ENCODE results near the gene MRM3.
"Not testable (repeated sequence)": the region's sequence is repeated elsewhere in the genome, so short reads cannot be mapped to it uniquely, and the experiment has no call there.

The MRM3 gene

GRCh38 chr17:830381-830780, 48.2 kb downstream of the MRM3 start:
- H3K27me3 ChIP-seq (ENCODE audit: insufficient read depth, low read length, poor library complexity): no peaks in the 10 kb centered on the region
- no peak overlapping the region for H2BK120ac ChIP-seq (ENCODE audit: low read depth, low read length)
- no peak overlapping the region for H3K4me3 ChIP-seq (ENCODE audit: low read length)
- H3K79me1 ChIP-seq (ENCODE audit: low read length): peaks cover 23% of the 10 kb centered on the region
- peaks cover 28% of the 10 kb centered on the region for H3K79me2 ChIP-seq (ENCODE audit: control insufficient read depth, insufficient read depth, low read length)
- no peak overlapping the region for H3K4ac ChIP-seq (ENCODE audit: low read depth, low read length)
- H2BK15ac ChIP-seq (replicated peaks; ENCODE audit: low read depth): no peak overlapping the region
- H3K56ac ChIP-seq (ENCODE audit: low read length): no peak overlapping the region
- no peaks in the 10 kb centered on the region for H3K4me1 ChIP-seq (ENCODE audit: control insufficient read depth, low read depth, low read length)
- no peak overlapping the region for H4K8ac ChIP-seq (ENCODE audit: low read depth, low read length)
- H3K27ac ChIP-seq (ENCODE audit: low read depth, low read length): no peak overlapping the region
- no peak overlapping the region for H4K5ac ChIP-seq (ENCODE audit: low read length)
- H3K18ac ChIP-seq (ENCODE audit: low read length): no peak overlapping the region
- no peak for DNase-seq
- no peak overlapping the region for H2AK5ac ChIP-seq (ENCODE audit: low read length)
- WGBS (ENCODE audit: extremely low coverage, insufficient coverage, low lambda C conversion rate): no CpG with 5 or more reads among the region's 19 CpGs
- H3K23ac ChIP-seq (ENCODE audit: low read length): no peak overlapping the region
- H3K4me2 ChIP-seq (ENCODE audit: low read length): no peak overlapping the region
- no peak overlapping the region for H2BK5ac ChIP-seq (ENCODE audit: low read length)
- H3K9ac ChIP-seq (ENCODE audit: low read length): no peak overlapping the region
- peaks cover 6% of the 10 kb centered on the region for H3K36me3 ChIP-seq (ENCODE audit: control insufficient read depth, insufficient read depth, low read length)

DNA sequence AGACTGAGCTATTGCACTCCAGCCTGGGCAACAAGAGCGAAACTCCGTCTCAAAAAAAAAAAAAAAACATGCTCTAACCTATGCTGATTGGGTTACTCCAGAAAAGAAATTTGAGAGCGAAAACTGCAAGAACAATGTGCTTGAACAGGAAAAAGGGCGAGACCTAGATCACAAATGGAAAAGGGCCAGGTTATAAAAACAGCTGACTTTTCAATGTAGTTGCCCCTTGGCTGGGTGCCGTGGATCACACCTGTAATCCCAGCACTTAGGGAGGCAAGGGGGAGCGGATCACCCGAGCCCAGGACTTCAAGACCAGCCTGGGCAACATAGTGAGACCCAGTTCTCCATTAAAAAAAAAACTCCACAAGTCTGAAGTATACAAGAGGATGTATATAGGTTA, 48.8 kb downstream of the MRM3 start:
- Histone ChIP-seq H3K4me2 (ENCODE audit: low read length) (no peak overlapping the region), H3K79me1 (ENCODE audit: low read length) (peaks cover 21% of the 10 kb centered on the region), H2BK120ac (ENCODE audit: low read depth, low read length) (no peak overlapping the region), H3K27ac (ENCODE audit: low read depth, low read length) (no peak overlapping the region), H3K4ac (ENCODE audit: low read depth, low read length) (no peak overlapping the region), H2AK5ac (ENCODE audit: low read length) (no peak overlapping the region), H3K56ac (ENCODE audit: low read length) (no peak overlapping the region), H3K4me3 (ENCODE audit: low read length) (no peak overlapping the region), H3K18ac (ENCODE audit: low read length) (no peak overlapping the region), H4K5ac (ENCODE audit: low read length) (no peak overlapping the region), H3K79me2 (ENCODE audit: control insufficient read depth, insufficient read depth, low read length) (peaks cover 29% of the 10 kb centered on the region), H3K23ac (ENCODE audit: low read length) (no peak overlapping the region), H4K8ac (ENCODE audit: low read depth, low read length) (no peak overlapping the region), H3K4me1 (ENCODE audit: control insufficient read depth, low read depth, low read length) (no peaks in the 10 kb centered on the region), H3K9ac (ENCODE audit: low read length) (no peak overlapping the region), H2BK5ac (ENCODE audit: low read length) (no peak overlapping the region), H3K27me3 (ENCODE audit: insufficient read depth, low read length, poor library complexity) (no peaks in the 10 kb centered on the region), H3K36me3 (ENCODE audit: control insufficient read depth, insufficient read depth, low read length) (peaks cover 3% of the 10 kb centered on the region), H2BK15ac (replicated peaks; ENCODE audit: low read depth) (no peak overlapping the region)
- WGBS (ENCODE audit: extremely low coverage, insufficient coverage, low lambda C conversion rate): no CpG with 5 or more reads among the region's 7 CpGs
- no peak for DNase-seq

DNA sequence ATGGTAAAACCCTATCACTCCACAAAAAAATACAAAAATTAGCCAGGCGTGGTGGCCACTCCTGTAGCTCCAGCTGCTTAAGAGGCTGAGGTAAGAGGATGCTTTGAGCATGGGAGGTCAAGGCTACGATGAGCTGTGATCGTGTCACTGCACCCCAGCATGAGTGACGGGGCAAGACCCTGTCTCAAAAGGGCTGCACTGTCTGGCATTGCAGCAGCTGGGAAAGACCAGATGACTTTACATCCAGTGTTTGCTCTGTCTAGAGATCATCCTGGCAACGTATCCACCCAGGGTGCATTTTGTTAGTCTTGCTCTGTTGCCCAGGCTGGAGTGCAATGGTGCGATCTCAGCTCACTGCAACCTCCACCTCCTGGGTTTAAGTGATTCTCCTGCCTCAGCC, 52.0 kb downstream of the MRM3 start:
- no CpG with 5 or more reads among the region's 6 CpGs for WGBS (ENCODE audit: extremely low coverage, insufficient coverage, low lambda C conversion rate)
- no peak overlapping the region for H3K4me2 ChIP-seq (ENCODE audit: low read length)
- H3K79me2 ChIP-seq (ENCODE audit: control insufficient read depth, insufficient read depth, low read length): peaks cover 47% of the 10 kb centered on the region
- H2AK5ac ChIP-seq (ENCODE audit: low read length): no peak overlapping the region
- H3K36me3 ChIP-seq (ENCODE audit: control insufficient read depth, insufficient read depth, low read length): peaks cover 1% of the 10 kb centered on the region
- no peak overlapping the region for H2BK120ac ChIP-seq (ENCODE audit: low read depth, low read length)
- H2BK5ac ChIP-seq (ENCODE audit: low read length): no peak overlapping the region
- H3K18ac ChIP-seq (ENCODE audit: low read length): no peak overlapping the region
- H3K4me1 ChIP-seq (ENCODE audit: control insufficient read depth, low read depth, low read length): no peaks in the 10 kb centered on the region
- H3K79me1 ChIP-seq (ENCODE audit: low read length): peaks cover 29% of the 10 kb centered on the region
- no peak overlapping the region for H3K56ac ChIP-seq (ENCODE audit: low read length)
- H4K5ac ChIP-seq (ENCODE audit: low read length): no peak overlapping the region
- H4K8ac ChIP-seq (ENCODE audit: low read depth, low read length): no peak overlapping the region
- H3K27me3 ChIP-seq (ENCODE audit: insufficient read depth, low read length, poor library complexity): no peaks in the 10 kb centered on the region
- H2BK15ac ChIP-seq (replicated peaks; ENCODE audit: low read depth): no peak overlapping the region
- H3K23ac ChIP-seq (ENCODE audit: low read length): peak overlapping the region; percentile 76
- H3K9ac ChIP-seq (ENCODE audit: low read length): no peak overlapping the region
- no peak overlapping the region for H3K4ac ChIP-seq (ENCODE audit: low read depth, low read length)
- no peak overlapping the region for H3K27ac ChIP-seq (ENCODE audit: low read depth, low read length)
- no peak overlapping the region for H3K4me3 ChIP-seq (ENCODE audit: low read length)
- no peak for DNase-seq

DNA sequence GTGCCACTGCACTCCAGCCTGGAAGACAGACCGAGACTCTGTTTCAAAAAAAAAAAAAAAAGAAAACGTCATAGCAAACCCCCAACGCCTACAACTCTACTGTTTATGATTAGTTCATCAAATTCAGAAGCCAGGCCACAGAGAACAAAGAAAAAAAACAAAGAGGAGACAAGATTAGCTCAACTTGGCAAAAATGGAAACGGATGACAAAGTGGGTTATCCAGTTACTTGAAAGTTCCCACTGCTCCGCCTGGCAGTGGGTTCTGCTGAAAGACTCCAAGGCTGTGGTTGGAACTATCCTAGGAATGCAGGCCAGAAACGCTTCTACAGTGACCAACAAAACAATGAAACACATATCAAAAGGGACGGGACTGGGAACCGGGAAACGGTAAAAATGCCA, 53.1 kb downstream of the MRM3 start:
- DNase-seq: peak; percentile 90
- Histone ChIP-seq H3K23ac (ENCODE audit: low read length) (no peak overlapping the region), H2AK5ac (ENCODE audit: low read length) (no peak overlapping the region), H3K79me1 (ENCODE audit: low read length) (peaks cover 27% of the 10 kb centered on the region), H3K36me3 (ENCODE audit: control insufficient read depth, insufficient read depth, low read length) (no peaks in the 10 kb centered on the region), H3K9ac (ENCODE audit: low read length) (no peak overlapping the region), H3K27ac (ENCODE audit: low read depth, low read length) (no peak overlapping the region), H3K4me2 (ENCODE audit: low read length) (no peak overlapping the region), H3K79me2 (ENCODE audit: control insufficient read depth, insufficient read depth, low read length) (peaks cover 46% of the 10 kb centered on the region), H3K4me3 (ENCODE audit: low read length) (no peak overlapping the region), H3K18ac (ENCODE audit: low read length) (no peak overlapping the region), H3K4ac (ENCODE audit: low read depth, low read length) (no peak overlapping the region), H3K27me3 (ENCODE audit: insufficient read depth, low read length, poor library complexity) (no peaks in the 10 kb centered on the region), H2BK5ac (ENCODE audit: low read length) (no peak overlapping the region), H2BK15ac (replicated peaks; ENCODE audit: low read depth) (no peak overlapping the region), H3K4me1 (ENCODE audit: control insufficient read depth, low read depth, low read length) (no peaks in the 10 kb centered on the region), H2BK120ac (ENCODE audit: low read depth, low read length) (no peak overlapping the region), H4K8ac (ENCODE audit: low read depth, low read length) (no peak overlapping the region), H3K56ac (ENCODE audit: low read length) (no peak overlapping the region), H4K5ac (ENCODE audit: low read length) (no peak overlapping the region)
- WGBS (ENCODE audit: extremely low coverage, insufficient coverage, low lambda C conversion rate): no CpG with 5 or more reads among the region's 9 CpGs

- not testable (repeated sequence) for H3K4me1 ChIP-seq (ENCODE audit: control insufficient read depth, low read depth, low read length); H3K18ac ChIP-seq (ENCODE audit: low read length); H3K27ac ChIP-seq (ENCODE audit: low read depth, low read length); H3K23ac ChIP-seq (ENCODE audit: low read length); H4K8ac ChIP-seq (ENCODE audit: low read depth, low read length); H3K36me3 ChIP-seq (ENCODE audit: control insufficient read depth, insufficient read depth, low read length); H3K4me2 ChIP-seq (ENCODE audit: low read length); H2BK120ac ChIP-seq (ENCODE audit: low read depth, low read length); H2AK5ac ChIP-seq (ENCODE audit: low read length); H3K4me3 ChIP-seq (ENCODE audit: low read length); DNase-seq; H3K9ac ChIP-seq (ENCODE audit: low read length); H3K27me3 ChIP-seq (ENCODE audit: insufficient read depth, low read length, poor library complexity); H3K4ac ChIP-seq (ENCODE audit: low read depth, low read length); H2BK15ac ChIP-seq (replicated peaks; ENCODE audit: low read depth); H2BK5ac ChIP-seq (ENCODE audit: low read length); H3K56ac ChIP-seq (ENCODE audit: low read length); H4K5ac ChIP-seq (ENCODE audit: low read length)
- Histone ChIP-seq H3K79me1 (ENCODE audit: low read length) (peaks cover 27% of the 10 kb centered on the region), H3K79me2 (ENCODE audit: control insufficient read depth, insufficient read depth, low read length) (peaks cover 44% of the 10 kb centered on the region)
- no CpG with 5 or more reads among the region's 27 CpGs for WGBS (ENCODE audit: extremely low coverage, insufficient coverage, low lambda C conversion rate)
Observed at GRCh38 chr17:835721-836120, 53.6 kb downstream of the MRM3 start.

GRCh38 chr17:836151-836550, 54.0 kb downstream of the MRM3 start:
- H4K8ac ChIP-seq (ENCODE audit: low read depth, low read length): no peak overlapping the region
- H3K27ac ChIP-seq (ENCODE audit: low read depth, low read length): no peak overlapping the region
- H3K79me1 ChIP-seq (ENCODE audit: low read length): peaks cover 31% of the 10 kb centered on the region
- H2BK5ac ChIP-seq (ENCODE audit: low read length): no peak overlapping the region
- H2BK120ac ChIP-seq (ENCODE audit: low read depth, low read length): no peak overlapping the region
- H2AK5ac ChIP-seq (ENCODE audit: low read length): no peak overlapping the region
- H3K4me3 ChIP-seq (ENCODE audit: low read length): no peak overlapping the region
- H3K23ac ChIP-seq (ENCODE audit: low read length): no peak overlapping the region
- no peak overlapping the region for H3K9ac ChIP-seq (ENCODE audit: low read length)
- no peaks in the 10 kb centered on the region for H3K27me3 ChIP-seq (ENCODE audit: insufficient read depth, low read length, poor library complexity)
- no peak overlapping the region for H4K5ac ChIP-seq (ENCODE audit: low read length)
- no peak overlapping the region for H3K4ac ChIP-seq (ENCODE audit: low read depth, low read length)
- H3K56ac ChIP-seq (ENCODE audit: low read length): no peak overlapping the region
- peak; percentile 47 for DNase-seq
- no CpG with 5 or more reads among the region's 9 CpGs for WGBS (ENCODE audit: extremely low coverage, insufficient coverage, low lambda C conversion rate)
- no peak overlapping the region for H3K18ac ChIP-seq (ENCODE audit: low read length)
- H3K4me2 ChIP-seq (ENCODE audit: low read length): no peak overlapping the region
- H2BK15ac ChIP-seq (replicated peaks; ENCODE audit: low read depth): no peak overlapping the region
- no peaks in the 10 kb centered on the region for H3K36me3 ChIP-seq (ENCODE audit: control insufficient read depth, insufficient read depth, low read length)
- H3K4me1 ChIP-seq (ENCODE audit: control insufficient read depth, low read depth, low read length): no peaks in the 10 kb centered on the region
- peaks cover 49% of the 10 kb centered on the region for H3K79me2 ChIP-seq (ENCODE audit: control insufficient read depth, insufficient read depth, low read length)
